PC-3 (cell line): ENCODE data around the gene FTO.

Source experiments
- EZH2 ChIP-seq: fragments of 300-600 bp; sonication (generic); IDR thresholded peaks from one replicate; pipeline ENCODE4 v1.6.1; 2017; ENCODE audit warnings: antibody characterized with exemption, mild to moderate bottlenecking, low read length; ENCODE audit not compliant: unreplicated experiment
- TF ChIP-seq, protein P1 (sequence below): fragments of 300-600 bp; sonication (generic); conservative IDR thresholded peaks from 2 replicates; pipeline ENCODE4 v1.5.1; 2017; ENCODE audit warnings: antibody characterized with exemption, low read depth, mild to moderate bottlenecking, low read length

DNA sequence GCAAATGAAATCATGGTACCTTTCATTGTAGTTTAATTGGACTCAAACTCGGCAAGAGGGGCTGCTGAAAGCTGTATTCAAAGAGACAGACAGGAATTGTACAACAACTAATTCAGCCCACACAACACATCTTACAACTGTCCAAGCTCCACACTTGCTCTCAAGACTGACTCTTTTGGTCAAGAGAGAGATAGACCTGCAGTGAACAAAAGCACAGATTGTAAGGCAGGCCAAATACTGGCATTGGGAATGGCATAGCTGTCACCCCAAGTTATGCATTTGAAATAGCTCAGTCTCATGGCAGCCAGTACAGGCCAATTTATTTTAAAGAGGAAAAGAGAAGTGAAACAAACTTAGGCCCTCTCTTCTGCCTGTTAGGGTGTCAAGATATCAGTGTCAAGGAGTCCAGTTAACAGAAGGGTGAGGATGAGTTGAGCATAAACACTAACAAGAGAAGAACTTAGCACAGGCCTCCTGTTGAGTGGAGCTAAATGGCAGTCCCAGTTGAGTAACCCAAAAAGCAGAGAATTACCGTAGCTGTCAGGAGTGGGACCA is 366.9 kb downstream of the FTO start:
- TF ChIP-seq EZH2 = no peak
- TF ChIP-seq, protein P1, sequence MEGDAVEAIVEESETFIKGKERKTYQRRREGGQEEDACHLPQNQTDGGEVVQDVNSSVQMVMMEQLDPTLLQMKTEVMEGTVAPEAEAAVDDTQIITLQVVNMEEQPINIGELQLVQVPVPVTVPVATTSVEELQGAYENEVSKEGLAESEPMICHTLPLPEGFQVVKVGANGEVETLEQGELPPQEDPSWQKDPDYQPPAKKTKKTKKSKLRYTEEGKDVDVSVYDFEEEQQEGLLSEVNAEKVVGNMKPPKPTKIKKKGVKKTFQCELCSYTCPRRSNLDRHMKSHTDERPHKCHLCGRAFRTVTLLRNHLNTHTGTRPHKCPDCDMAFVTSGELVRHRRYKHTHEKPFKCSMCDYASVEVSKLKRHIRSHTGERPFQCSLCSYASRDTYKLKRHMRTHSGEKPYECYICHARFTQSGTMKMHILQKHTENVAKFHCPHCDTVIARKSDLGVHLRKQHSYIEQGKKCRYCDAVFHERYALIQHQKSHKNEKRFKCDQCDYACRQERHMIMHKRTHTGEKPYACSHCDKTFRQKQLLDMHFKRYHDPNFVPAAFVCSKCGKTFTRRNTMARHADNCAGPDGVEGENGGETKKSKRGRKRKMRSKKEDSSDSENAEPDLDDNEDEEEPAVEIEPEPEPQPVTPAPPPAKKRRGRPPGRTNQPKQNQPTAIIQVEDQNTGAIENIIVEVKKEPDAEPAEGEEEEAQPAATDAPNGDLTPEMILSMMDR = no peak
